Measurements from ENCODE around the gene PSMB7. TPM values are rescaled to one million over a fixed set of nuclear protein-coding genes. Genes with fewer than 3 reads are reported as not detected.

Gene PSMB7
- total RNA-seq, 1 experiment from 2014 or later = 380 TPM

DNA sequence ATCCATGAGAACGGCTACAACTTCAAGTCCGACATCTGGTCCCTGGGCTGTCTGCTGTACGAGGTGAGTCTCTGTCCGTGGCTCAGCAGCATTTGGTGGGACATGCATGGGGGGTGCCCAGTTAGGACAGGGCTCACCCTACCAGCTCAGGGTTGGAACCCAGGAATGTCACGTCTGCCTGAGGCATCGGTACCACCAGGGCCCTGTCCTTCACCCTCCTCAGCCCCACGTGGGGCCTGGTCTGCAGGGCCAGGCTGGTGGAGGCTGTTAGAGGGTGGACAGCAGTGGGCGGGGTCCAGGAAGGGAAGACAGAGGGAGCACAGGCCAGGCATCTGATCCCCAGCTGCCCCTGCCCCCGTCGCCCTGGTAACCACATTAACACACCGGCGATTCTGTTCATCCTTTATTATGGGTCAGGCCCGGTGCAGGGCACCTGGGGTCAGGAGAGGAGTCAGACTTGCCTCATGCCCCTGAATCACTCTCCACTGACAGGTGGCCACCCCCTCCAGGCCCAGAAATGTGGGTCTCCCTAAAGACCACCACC, 75.6 kb downstream of the PSMB7 start:
- BruUV-seq (replicated peaks) = no TSS peak
- H3K9me3 ChIP-seq (ENCODE audit: low read depth, low read length, poor library complexity, severe bottlenecking) = no peaks in the 10 kb centered on the region
- no peak for DNase-seq (ENCODE audit: low spot score)
- intact Hi-C loops (cut with micrococcal nuclease; ENCODE audit: unreplicated experiment) = loop anchor here (5.0 kb wide), 1 partner anchor 53 kb away; no protein-coding TSS in a partner anchor
- CTCF ChIA-PET = no interaction called here
- no peak overlapping the region for H3K27ac ChIP-seq (ENCODE audit: low read depth, low read length, poor library complexity, severe bottlenecking)
- no peak overlapping the region for H3K4me3 ChIP-seq (ENCODE audit: low read depth, low read length, poor library complexity, severe bottlenecking)
- TF ChIP-seq, protein P1, sequence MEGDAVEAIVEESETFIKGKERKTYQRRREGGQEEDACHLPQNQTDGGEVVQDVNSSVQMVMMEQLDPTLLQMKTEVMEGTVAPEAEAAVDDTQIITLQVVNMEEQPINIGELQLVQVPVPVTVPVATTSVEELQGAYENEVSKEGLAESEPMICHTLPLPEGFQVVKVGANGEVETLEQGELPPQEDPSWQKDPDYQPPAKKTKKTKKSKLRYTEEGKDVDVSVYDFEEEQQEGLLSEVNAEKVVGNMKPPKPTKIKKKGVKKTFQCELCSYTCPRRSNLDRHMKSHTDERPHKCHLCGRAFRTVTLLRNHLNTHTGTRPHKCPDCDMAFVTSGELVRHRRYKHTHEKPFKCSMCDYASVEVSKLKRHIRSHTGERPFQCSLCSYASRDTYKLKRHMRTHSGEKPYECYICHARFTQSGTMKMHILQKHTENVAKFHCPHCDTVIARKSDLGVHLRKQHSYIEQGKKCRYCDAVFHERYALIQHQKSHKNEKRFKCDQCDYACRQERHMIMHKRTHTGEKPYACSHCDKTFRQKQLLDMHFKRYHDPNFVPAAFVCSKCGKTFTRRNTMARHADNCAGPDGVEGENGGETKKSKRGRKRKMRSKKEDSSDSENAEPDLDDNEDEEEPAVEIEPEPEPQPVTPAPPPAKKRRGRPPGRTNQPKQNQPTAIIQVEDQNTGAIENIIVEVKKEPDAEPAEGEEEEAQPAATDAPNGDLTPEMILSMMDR (conservative IDR thresholded peaks at IDR 0.05; ENCODE audit: low read depth, low read length) = no peak
- TF ChIP-seq EZH2 (IDR thresholded peaks at IDR 0.05; ENCODE audit: borderline replicate concordance, low read depth, low read length, poor library complexity, severe bottlenecking) = no peak
- H3K27me3 ChIP-seq (replicated peaks; ENCODE audit: insufficient read depth, low read depth, low read length, poor library complexity) = no peaks in the 10 kb centered on the region
- peaks cover 11% of the 10 kb centered on the region for H3K36me3 ChIP-seq (ENCODE audit: insufficient read depth, low read length, poor library complexity, severe bottlenecking)
- POLR2A ChIA-PET (ENCODE audit: low non-redundant PET) = no interaction called here
- H3K4me1 ChIP-seq (ENCODE audit: insufficient read depth, low read length, poor library complexity, severe bottlenecking) = peaks cover 13% of the 10 kb centered on the region

DNA sequence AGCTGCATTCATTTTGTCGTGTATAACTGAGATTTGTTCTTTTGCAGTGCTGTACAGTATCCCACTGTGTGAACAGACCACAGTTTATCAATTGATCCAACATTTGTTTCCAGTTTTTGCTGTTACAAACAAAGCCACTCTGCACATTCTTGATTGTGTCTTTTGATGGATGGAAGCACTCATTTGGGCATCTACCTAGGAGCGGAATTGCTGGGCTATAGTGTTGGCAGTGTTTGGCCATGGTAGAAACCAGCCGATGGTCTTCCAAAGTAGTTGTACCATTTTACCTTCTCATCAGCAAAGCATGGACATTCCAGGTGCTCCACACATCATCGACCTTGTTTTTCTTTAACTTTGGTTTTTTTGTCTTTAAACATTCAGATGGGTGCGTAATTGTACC, 77.7 kb downstream of the PSMB7 start:
- peaks cover under 1% of the 10 kb centered on the region for H3K4me1 ChIP-seq (ENCODE audit: insufficient read depth, low read length, poor library complexity, severe bottlenecking)
- POLR2A ChIA-PET (ENCODE audit: low non-redundant PET) = no interaction called here
- H3K9me3 ChIP-seq (ENCODE audit: low read depth, low read length, poor library complexity, severe bottlenecking) = no peaks in the 10 kb centered on the region
- CTCF ChIA-PET = no interaction called here
- TF ChIP-seq, protein P1 (conservative IDR thresholded peaks at IDR 0.05; ENCODE audit: low read depth, low read length) = no peak
- no peak for TF ChIP-seq EZH2 (IDR thresholded peaks at IDR 0.05; ENCODE audit: borderline replicate concordance, low read depth, low read length, poor library complexity, severe bottlenecking)
- no TSS peak for BruUV-seq (replicated peaks)
- DNase-seq (ENCODE audit: low spot score) = no peak
- H3K36me3 ChIP-seq (ENCODE audit: insufficient read depth, low read length, poor library complexity, severe bottlenecking) = peaks cover 11% of the 10 kb centered on the region
- H3K27ac ChIP-seq (ENCODE audit: low read depth, low read length, poor library complexity, severe bottlenecking) = no peak overlapping the region
- intact Hi-C loops (cut with micrococcal nuclease; ENCODE audit: unreplicated experiment) = no loop called here
- no peak overlapping the region for H3K4me3 ChIP-seq (ENCODE audit: low read depth, low read length, poor library complexity, severe bottlenecking)
- no peaks in the 10 kb centered on the region for H3K27me3 ChIP-seq (replicated peaks; ENCODE audit: insufficient read depth, low read depth, low read length, poor library complexity)

GRCh38 chr9:124335320-124335707, 79.9 kb downstream of the PSMB7 start:
- POLR2A ChIA-PET (ENCODE audit: low non-redundant PET) = no interaction called here

More at GRCh38 chr9:124335320-124335707, 79.9 kb downstream of the PSMB7 start:
- Histone ChIP-seq H3K9me3 (ENCODE audit: low read depth, low read length, poor library complexity, severe bottlenecking) (no peaks in the 10 kb centered on the region), H3K27ac (ENCODE audit: low read depth, low read length, poor library complexity, severe bottlenecking) (no peak overlapping the region), H3K4me3 (ENCODE audit: low read depth, low read length, poor library complexity, severe bottlenecking) (no peak overlapping the region), H3K4me1 (ENCODE audit: insufficient read depth, low read length, poor library complexity, severe bottlenecking) (no peaks in the 10 kb centered on the region), H3K36me3 (ENCODE audit: insufficient read depth, low read length, poor library complexity, severe bottlenecking) (peaks cover 11% of the 10 kb centered on the region), H3K27me3 (replicated peaks; ENCODE audit: insufficient read depth, low read depth, low read length, poor library complexity) (no peaks in the 10 kb centered on the region)
- intact Hi-C loops (cut with micrococcal nuclease; ENCODE audit: unreplicated experiment) = no loop called here
- CTCF ChIA-PET = no interaction called here
- no peak for TF ChIP-seq EZH2 (IDR thresholded peaks at IDR 0.05; ENCODE audit: borderline replicate concordance, low read depth, low read length, poor library complexity, severe bottlenecking)
- TF ChIP-seq, protein P1 (conservative IDR thresholded peaks at IDR 0.05; ENCODE audit: low read depth, low read length) = no peak
- DNase-seq (ENCODE audit: low spot score) = no peak
- BruUV-seq (replicated peaks) = no TSS peak
